Measurements from ENCODE around the gene MYH2.

The MYH2 gene

DNA sequence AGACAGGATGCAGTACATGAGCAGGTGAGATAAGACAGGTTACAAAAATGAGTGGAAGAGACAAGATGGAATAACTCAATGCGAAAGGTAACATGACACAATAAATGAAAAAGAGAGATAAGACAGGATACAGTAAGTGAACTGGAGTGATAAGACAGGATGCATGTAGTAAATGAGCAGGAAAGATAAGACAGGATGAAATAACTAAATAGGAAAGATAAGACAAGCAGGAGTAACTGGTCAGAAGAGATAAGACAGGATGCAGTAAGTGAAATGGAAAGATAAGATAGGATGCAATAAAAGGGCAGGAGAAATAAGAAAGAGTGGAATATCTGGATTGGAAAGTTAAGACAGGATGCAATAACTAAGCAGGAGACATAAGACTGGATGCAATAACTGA is 71.8 kb downstream of the MYH2 start:
- Histone ChIP-seq H3K4me3 (no peak overlapping the region), H3K4me2 (no peak overlapping the region), H3K36me3 (0 out of 22 replicates have a peak, but pooled peaks cover 0 to 7% (median 0%) of the 10 kb centered on the region in 11 experiments), H3K4me1 (no peaks in the 10 kb centered on the region), H3K27ac (no peak overlapping the region), H3K9ac (no peak overlapping the region), H4K20me1 (no peaks in the 10 kb centered on the region), H3K9me3 (replicated peaks in 1 of 11) (peaks cover 19 to 32% (median 24%) of the 10 kb centered on the region in 11 experiments), H3K27me3 (no peaks in the 10 kb centered on the region)
- no peak for TF ChIP-seq Cebpa-rat (IDR thresholded peaks at IDR 0.05)

DNA sequence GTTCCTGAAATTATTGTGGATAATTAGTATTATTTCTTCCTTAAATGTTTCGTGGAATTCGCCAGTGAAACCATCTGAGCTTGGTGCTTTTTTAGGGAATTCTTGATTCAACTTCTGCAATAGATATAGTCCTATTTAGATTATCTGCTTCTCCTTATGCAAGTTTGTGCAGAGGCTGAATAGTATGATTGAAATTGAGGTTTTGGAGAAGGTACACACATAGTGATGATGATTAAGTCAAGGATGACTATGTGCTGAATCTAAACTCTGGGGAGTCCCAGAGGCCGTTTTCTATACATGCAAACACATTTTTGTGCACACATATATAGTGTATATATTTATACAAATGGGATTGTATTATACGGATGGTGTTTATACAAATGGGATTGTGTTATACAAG is 74.9 kb downstream of the MYH2 start:
- TF ChIP-seq Cebpa-rat (IDR thresholded peaks at IDR 0.05) = no peak
- Histone ChIP-seq H4K20me1 (no peaks in the 10 kb centered on the region), H3K27ac (no peak overlapping the region), H3K4me1 (no peaks in the 10 kb centered on the region), H3K9ac (no peak overlapping the region), H3K4me3 (no peak overlapping the region), H3K9me3 (replicated peaks in 1 of 11) (0 out of 22 replicates have a peak, but pooled peaks cover 0 to under 1% (median 0%) of the 10 kb centered on the region in 11 experiments), H3K4me2 (no peak overlapping the region), H3K36me3 (no peaks in the 10 kb centered on the region), H3K27me3 (no peaks in the 10 kb centered on the region)

DNA sequence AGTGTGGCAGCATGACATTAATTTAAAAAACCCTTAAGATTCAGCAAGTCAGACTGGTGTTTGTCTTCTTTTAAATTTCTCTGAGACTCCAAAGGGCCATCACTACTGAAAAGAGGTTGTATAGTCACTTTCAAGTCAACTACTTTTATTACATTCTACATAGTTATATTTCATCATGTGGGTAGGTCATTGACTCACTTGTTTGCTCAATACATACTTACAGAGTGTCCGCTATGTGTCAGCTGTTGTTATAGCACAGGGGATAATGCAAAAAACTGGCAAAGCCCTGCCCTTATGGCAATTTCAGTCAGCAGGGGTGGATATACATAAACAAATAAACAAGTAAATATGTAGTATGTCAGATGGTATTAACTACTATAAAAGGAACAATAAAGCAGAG is 77.6 kb downstream of the MYH2 start:
- Histone ChIP-seq H3K27me3 (no peaks in the 10 kb centered on the region), H3K4me3 (no peak overlapping the region), H4K20me1 (no peaks in the 10 kb centered on the region), H3K36me3 (no peaks in the 10 kb centered on the region), H3K9ac (no peak overlapping the region), H3K4me2 (no peak overlapping the region), H3K27ac (no peak overlapping the region), H3K4me1 (no peaks in the 10 kb centered on the region), H3K9me3 (replicated peaks in 1 of 11) (no peaks in the 10 kb centered on the region)
- no peak for TF ChIP-seq Cebpa-rat (IDR thresholded peaks at IDR 0.05)

Data from BLaER1 treated with 17β-estradiol and CSF1 and Interleukin-3, amounts not matched to agents 10 nM and 100 nM (cell line).